K562 (cell line): Measurements from ENCODE around the gene F2RL1. TPM values are rescaled to one million over a fixed set of nuclear protein-coding genes. Genes with fewer than 3 reads are reported as not detected.

ENCODE experiments used
- ATAC-seq: fragments of 200-7000 bp; cut with Tn5 transposase; 3 replicates; pipeline ENCODE4 v1.9.1; 2020; ENCODE audit warnings: moderate library complexity
- BruUV-seq: library from RNA; stranded (reverse); fragments of 400-500 nt; replicated peaks from 2 replicates; lab custom pipeline; 2021; lab: Mats Ljungman, UMichigan
- CTCF ChIA-PET: fragments of 300-600 bp; formaldehyde crosslinking; extraction: SDS; loops from one replicate; lab custom pipeline; 2021; ENCODE audit warnings: low intra/inter-chr PET ratio; lab: Yijun Ruan, JAX
- POLR2A ChIA-PET: fragments of 300-600, 350-650 bp; sonication (Branson Sonifier 250); formaldehyde crosslinking; extraction: SDS; loops from one replicate; lab custom pipeline; 2021; ENCODE audit warnings: antibody characterized with exemption, inconsistent platforms; lab: Yijun Ruan, JAX
- DNase-seq, 4 experiments: peaks; one replicate each; pipeline versions ENCODE4 v3.0.0 to v3.0.0-alpha.2; 2011 to 2018; ENCODE audit warnings: low spot score in 3 of 4, mixed read lengths in 3 of 4; ENCODE audit errors: extremely low read depth in 1 of 4
- FAIRE-seq: peaks from 2 replicates; lab custom pipeline; 2011; peaks lifted over from hg19 to GRCh38; lab: Jason Lieb, UNC
- H2AFZ ChIP-seq: 2 replicates; pipeline ENCODE4 v1.6.0; 2011; ENCODE audit warnings: low read depth, low read length, control low read depth, inconsistent platforms
- H3K27ac ChIP-seq: fragments of 200-600 bp; 3 replicates; pipeline ENCODE4 v1.8.0; 2011; ENCODE audit warnings: low read depth, mild to moderate bottlenecking, control low read depth, inconsistent platforms, low read length, moderate library complexity, mixed read lengths; ENCODE audit errors: extremely low read depth
- H3K27me3 ChIP-seq, 2 experiments: fragments of 300-600 bp in 1 of 2; 2 replicates in 1 of 2; 3 replicates in 1 of 2; pipeline versions ENCODE4 v1.6.0 to v1.8.0; 2011; ENCODE audit warnings: inconsistent platforms in 2 of 2, low read length in 2 of 2, mild to moderate bottlenecking in 1 of 2, mixed read lengths in 1 of 2, moderate library complexity in 1 of 2; ENCODE audit not compliant: control insufficient read depth in 2 of 2, insufficient read depth in 2 of 2
- H3K36me3 ChIP-seq: fragments of 300-600 bp; 3 replicates; pipeline ENCODE4 v1.8.0; 2011; ENCODE audit warnings: mild to moderate bottlenecking, low read length, inconsistent platforms; ENCODE audit not compliant: control insufficient read depth, insufficient read depth
- H3K4me1 ChIP-seq, 2 experiments: fragments of 200-600 bp in 1 of 2; replicated peaks in 1 of 2; 2 replicates in 1 of 2; 3 replicates in 1 of 2; pipeline versions ENCODE4 v1.5.1 to v1.8.0; 2011; ENCODE audit warnings: inconsistent platforms in 2 of 2, low read length in 2 of 2, mild to moderate bottlenecking in 1 of 2, mixed read lengths in 1 of 2, moderate library complexity in 1 of 2; ENCODE audit not compliant: control insufficient read depth in 2 of 2, insufficient read depth in 2 of 2
- H3K4me2 ChIP-seq: 2 replicates; pipeline ENCODE4 v1.6.1; 2011; ENCODE audit warnings: low read length, control low read depth, inconsistent platforms, mixed read lengths; ENCODE audit not compliant: insufficient read depth
- H3K4me3 ChIP-seq: fragments of 200-600 bp; sonication (generic), shearing (Covaris generic); 2 replicates; pipeline ENCODE4 v1.5.1; 2016; ENCODE audit warnings: control low read depth, inconsistent platforms
- H3K79me2 ChIP-seq: fragments of 200-600 bp; 3 replicates; pipeline ENCODE4 v1.8.0; 2011; ENCODE audit warnings: low read length, inconsistent platforms; ENCODE audit not compliant: control insufficient read depth, insufficient read depth
- H3K9ac ChIP-seq, 2 experiments: 2 replicates each; pipeline versions ENCODE4 v1.6.0 to v1.6.1; 2011; ENCODE audit warnings: low read depth in 2 of 2, low read length in 2 of 2, control low read depth in 1 of 2, inconsistent platforms in 1 of 2, mild to moderate bottlenecking in 1 of 2, mixed read lengths in 1 of 2; ENCODE audit not compliant: insufficient read depth in 1 of 2
- H3K9me1 ChIP-seq: one replicate; pipeline ENCODE4 v1.6.0; 2011; ENCODE audit warnings: inconsistent platforms, mild to moderate bottlenecking, low read length, moderate library complexity; ENCODE audit not compliant: control insufficient read depth, insufficient read depth
- H3K9me3 ChIP-seq: replicated peaks from 2 replicates; pipeline ENCODE4 v1.5.1; 2011; ENCODE audit warnings: low read depth, low read length, inconsistent platforms; ENCODE audit not compliant: control insufficient read depth, insufficient read depth
- H4K20me1 ChIP-seq: replicated peaks from 2 replicates; pipeline ENCODE4 v1.6.1; 2011; ENCODE audit warnings: low read length, inconsistent platforms, mixed read lengths; ENCODE audit not compliant: control insufficient read depth, insufficient read depth
- FOXA1 ChIP-seq: fragments of 450-650 bp; IDR thresholded peaks from 2 replicates; pipeline ENCODE4 v1.6.1; 2016; ENCODE audit warnings: mild to moderate bottlenecking, borderline replicate concordance
- FOXO4 ChIP-seq: fragments of 450-650 bp; formaldehyde crosslinking; IDR thresholded peaks from 2 replicates; pipeline ENCODE4 v1.4.0; 2020; ENCODE audit warnings: mild to moderate bottlenecking, moderate library complexity
- HOXB6 ChIP-seq: fragments of 250-450 bp; sonication (Bioruptor Pico); IDR thresholded peaks from 2 replicates; pipeline ENCODE4 v1.5.1; 2022; ENCODE audit warnings: mild to moderate bottlenecking, borderline replicate concordance
- KDM2B ChIP-seq: fragments of 250-450 bp; sonication (Bioruptor Pico); IDR thresholded peaks from 2 replicates; pipeline ENCODE4 v1.8.0; 2021; ENCODE audit warnings: mild to moderate bottlenecking, moderate library complexity
- MLLT1 ChIP-seq, 2 experiments: fragments of 450-650 bp; IDR thresholded peaks; 2 replicates each; pipeline ENCODE4 v1.6.1; 2016
- MNT ChIP-seq, 2 experiments: fragments of 450-650 bp; conservative IDR thresholded peaks; 2 replicates each; pipeline ENCODE4 v1.6.1; 2017; ENCODE audit warnings: mild to moderate bottlenecking in 2 of 2, moderate library complexity in 2 of 2
- POLR3G ChIP-seq: IDR thresholded peaks from 2 replicates; pipeline ENCODE4 v1.6.1; 2011; ENCODE audit not compliant: insufficient read length, insufficient replicate concordance; ENCODE audit errors: extremely low read depth
- TFE3 ChIP-seq: fragments of 450-650 bp; formaldehyde crosslinking; IDR thresholded peaks from 2 replicates; pipeline ENCODE4 v1.4.0; 2020; ENCODE audit warnings: mild to moderate bottlenecking, mixed read lengths
- XRCC5 ChIP-seq: fragments of 200-400 bp; formaldehyde crosslinking; IDR thresholded peaks from 2 replicates; pipeline ENCODE4 v1.6.1; 2017; ENCODE audit warnings: low read depth, mild to moderate bottlenecking, low read length
- ZBTB11 ChIP-seq, 3 experiments: fragments of 200-800 bp in 1 of 3; fragments of 250-450 bp in 1 of 3; fragments of 450-650 bp in 1 of 3; sonication (Bioruptor Pico) in 1 of 3; sonication (Bioruptor generic) in 1 of 3; formaldehyde crosslinking in 1 of 3; IDR thresholded peaks; 2 replicates each; pipeline versions ENCODE4 v1.6.1 to v1.8.0; 2016 to 2022; ENCODE audit warnings: mild to moderate bottlenecking in 2 of 3, missing genetic modification characterization in 2 of 3, missing compliant biosample characterization in 1 of 3, moderate library complexity in 1 of 3
- ZNF586 ChIP-seq: fragments of 450-650 bp; formaldehyde crosslinking; conservative IDR thresholded peaks from 2 replicates; pipeline ENCODE4 v1.4.0; 2020; ENCODE audit warnings: mild to moderate bottlenecking, moderate library complexity
- WGBS: fragments of 100-300 bp; shearing (Covaris generic); methylation state at CpG from one replicate; pipeline ENCODE4 v1.1.6; 2016; ENCODE audit warnings: low coverage, mixed read lengths; ENCODE audit not compliant: insufficient coverage; ENCODE audit errors: missing lambda C conversion rate; 5-methylcytosine and 5-hydroxymethylcytosine counted together
- in situ Hi-C: fragments of 300-500 bp; cut with MboI; formaldehyde crosslinking; loops from 4 replicates; pipeline ENCODE4 v1.15.0; 2018; ENCODE audit warnings: inconsistent platforms, mixed read lengths
- intact Hi-C: fragments of 100-400 bp; cut with micrococcal nuclease; formaldehyde crosslinking; loops from 2 replicates; pipeline ENCODE4 v1.14.2; 2022
- polyA plus RNA-seq, 8 experiments: library from polyadenylated mRNA; depleted of rRNA in 4 of 8; stranded (reverse) in 5 of 8; unstranded in 3 of 8; fragments of >200 nt; fragmentation: Nextera tagmentation in 2 of 8; fragmentation: Illumina TruSeq in 1 of 8; extraction: Ambion mirVana in 2 of 8; extraction: Trizol in 1 of 8; gene quantifications; 2 replicates each; pipeline versions ENCODE4 v1.2.1 to v1.2.3, GENCODE V29; 2011 to 2014; ENCODE audit warnings: inconsistent platforms in 1 of 8, missing spikeins in 1 of 8
- total RNA-seq, 7 experiments: library from RNA; depleted of rRNA in 6 of 7; stranded (reverse); fragments of >200 nt in 6 of 7; fragmentation: Illumina TruSeq in 2 of 7; extraction: Trizol in 2 of 7; gene quantifications; 2 replicates each; pipeline versions ENCODE4 v1.2.1 to v1.2.3, GENCODE V29; 2011 to 2021; ENCODE audit warnings: low replicate concordance in 1 of 7

F2RL1 gene
- total and polyA plus RNA-seq, 9 of the 15 experiments (the other 6 are each of a cell fraction or from before 2014, with no cell fraction given) = 0.03 to 0.50 (median 0.27) TPM; not detected in 6

- POLR2A ChIA-PET = interaction anchor here (1.1 kb wide), 1 partner anchor 9 kb away, joined by 3 read pairs; no protein-coding TSS in a partner anchor
- BruUV-seq = no TSS peak
- no peak for FAIRE-seq
- TF ChIP-seq FOXA1 = no peak
- no peak for TF ChIP-seq TFE3 (CRISPR knock-in tag)
- no peak for TF ChIP-seq MLLT1 (IDR thresholded peaks at IDR 0.05)
- TF ChIP-seq XRCC5 = no peak
- TF ChIP-seq ZNF586 (CRISPR knock-in tag) = no peak
- TF ChIP-seq MNT (conservative IDR thresholded peaks at IDR 0.05) = no peak
- TF ChIP-seq FOXO4 = no peak
- no peak for TF ChIP-seq HOXB6 (CRISPR knock-in tag)
- TF ChIP-seq POLR3G = no peak
- no peak for TF ChIP-seq KDM2B (CRISPR knock-in tag)
- TF ChIP-seq ZBTB11 (CRISPR knock-in tag; IDR thresholded peaks at IDR 0.05) = no peak
Observed at GRCh38 chr5:76866503-76866902, 47.7 kb downstream of the F2RL1 start.

More at GRCh38 chr5:76866503-76866902, 47.7 kb downstream of the F2RL1 start:
- Histone ChIP-seq H3K4me3 (no peak overlapping the region), H3K4me2 (no peak overlapping the region), H3K9me1 (no peaks in the 10 kb centered on the region), H3K36me3 (no peaks in the 10 kb centered on the region), H3K9ac (no peak overlapping the region), H3K79me2 (no peaks in the 10 kb centered on the region), H3K4me1 (no peaks in the 10 kb centered on the region), H3K27ac (no peak overlapping the region), H4K20me1 (no peaks in the 10 kb centered on the region), H3K27me3 (no peaks in the 10 kb centered on the region), H2AFZ (no peak overlapping the region), H3K9me3 (no peaks in the 10 kb centered on the region)
- in situ Hi-C loops = loop anchor here (5.0 kb wide), 1 partner anchor 151 kb away; no protein-coding TSS in a partner anchor
- DNase-seq (no peak), ATAC-seq (no peak)
- WGBS = 42% methylated on average over 2 of the region's 2 CpGs
- CTCF ChIA-PET = interaction anchor here (3.4 kb wide), 1 partner anchor 150 kb away, joined by 29 read pairs; no protein-coding TSS in a partner anchor
- intact Hi-C loops = loop anchor here (5.0 kb wide), 1 partner anchor 626 kb away; the partner anchor contains the start of gene WDR41
